Dermis microvascular lymphatic vessel endothelial cell (primary cell): ENCODE data around the gene VSIG10. TPM values are rescaled to one million over a fixed set of nuclear protein-coding genes. Genes with fewer than 3 reads are reported as not detected.
"Not testable (repeated sequence)": the region's sequence is repeated elsewhere in the genome, so short reads cannot be mapped to it uniquely, and the experiment has no call there.

Experiments used
- DNase-seq, 2 donors: peaks; one replicate each; pipeline versions ENCODE4 v3.0.0 to v3.0.0-alpha.2; 2010; ENCODE audit warnings: low read depth in 2 of 2
- total RNA-seq: library from RNA; depleted of rRNA; stranded (reverse); fragments of >200 nt; gene quantifications from 2 replicates; pipeline ENCODE4 v1.2.1, GENCODE V29; 2014

The VSIG10 gene
- total RNA-seq, 1 donor from 2014 or later = 48.5 TPM

- DNase-seq = peak in 1 of 2 donors; percentile 28
These were observed 69.2 kb downstream of the VSIG10 start for GRCh38 chr12:118034429-118035189.

- DNase-seq = no peak
These were observed 69.9 kb downstream of the VSIG10 start for GRCh38 chr12:118033902-118034301.

- DNase-seq = peak in 1 of 2 donors; percentile 40
These were observed 70.5 kb downstream of the VSIG10 start for GRCh38 chr12:118033323-118033722.

GRCh38 chr12:118032188-118032587, 71.6 kb downstream of the VSIG10 start:
- no peak for DNase-seq

- no peak for DNase-seq
These were observed 74.6 kb downstream of the VSIG10 start for GRCh38 chr12:118029166-118029565.

GRCh38 chr12:118025168-118025567, 78.6 kb downstream of the VSIG10 start:
- no peak for DNase-seq

- DNase-seq = no peak
These were observed 80.4 kb downstream of the VSIG10 start for GRCh38 chr12:118023301-118023860.

GRCh38 chr12:118022728-118023109, 81.1 kb downstream of the VSIG10 start:
- DNase-seq = no peak

GRCh38 chr12:118022097-118022727, 81.6 kb downstream of the VSIG10 start:
- not testable (repeated sequence) for DNase-seq

- no peak for DNase-seq
These were observed 83.8 kb downstream of the VSIG10 start for GRCh38 chr12:118020036-118020435.

GRCh38 chr12:118017926-118018325, 85.9 kb downstream of the VSIG10 start:
- DNase-seq = no peak

- peak; percentile 92 to 97 for DNase-seq
These were observed 87.2 kb downstream of the VSIG10 start, which contains the start of gene RFC5 for GRCh38 chr12:118016424-118017264. TSS of gene RFC5 (plus strand) at chr12:118016703. CDS start at chr12:118016828, 125 bp downstream.

- no peak for DNase-seq
These were observed 87.9 kb downstream of the VSIG10 start for GRCh38 chr12:118015944-118016343.

- DNase-seq = no peak
These were observed 88.5 kb downstream of the VSIG10 start for GRCh38 chr12:118015306-118015705.

Other genes starting within 250 kb of the VSIG10 start
- gene KSR2, start 135.0 kb downstream of the VSIG10 start, total RNA-seq = 0.26 and 0.38 TPM in 2 replicates
- 15.9 and 17.2 TPM in 2 replicates for gene RFC5, start 87.3 kb downstream of the VSIG10 start, total RNA-seq
- 82.4 and 116 TPM in 2 replicates for gene WSB2, start 42.8 kb downstream of the VSIG10 start, total RNA-seq
- gene PEBP1, start 32.1 kb upstream of the VSIG10 start, total RNA-seq = 148 and 167 TPM in 2 replicates